Hepatocyte (in vitro differentiated cells): ENCODE data around the gene PLS1.
"Not testable (repeated sequence)": the region's sequence is repeated elsewhere in the genome, so short reads cannot be mapped to it uniquely, and the experiment has no call there.

Experiments used
- CTCF ChIP-seq: fragments of 200-600 bp; sonication (generic); IDR thresholded peaks from 2 replicates; pipeline ENCODE4 v1.5.1; 2016; ENCODE audit warnings: antibody characterized with exemption, mild to moderate bottlenecking; ENCODE audit not compliant: poor library complexity
- EZH2 ChIP-seq: fragments of 200-600 bp; sonication (generic); IDR thresholded peaks from 2 replicates; pipeline ENCODE4 v1.6.1; 2016; ENCODE audit warnings: antibody characterized with exemption, mild to moderate bottlenecking, borderline replicate concordance
- EZH2phosphoT487 ChIP-seq: fragments of 200-600 bp; sonication (generic); IDR thresholded peaks from one replicate; pipeline ENCODE4 v1.6.1; 2018; ENCODE audit warnings: antibody characterized with exemption, mild to moderate bottlenecking, low read depth, moderate library complexity; ENCODE audit not compliant: unreplicated experiment, severe bottlenecking

DNA sequence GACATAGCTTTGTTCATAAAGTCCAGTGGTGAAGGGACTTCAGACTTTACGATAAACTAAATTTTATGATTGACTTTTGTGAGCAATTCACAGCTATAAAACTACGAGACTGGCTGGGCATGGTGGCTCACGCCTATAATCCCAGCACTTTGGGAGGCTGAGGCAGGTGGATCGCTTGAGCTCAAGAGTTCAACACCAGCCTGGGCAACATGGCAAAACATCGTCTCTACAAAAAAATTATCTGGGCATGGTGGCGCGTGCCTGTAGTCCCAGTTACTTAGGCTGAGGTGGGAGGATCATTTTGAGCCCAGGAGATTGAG is 7.2 kb downstream of the PLS1 start:
- not testable (repeated sequence) for TF ChIP-seq CTCF, EZH2, EZH2phosphoT487
